Cortex of kidney (tissue), 1 donor: ENCODE measurements around the gene EGFL7.

Source experiments
- DNase-seq: peaks from one replicate; lab custom pipeline; 2025; lab: John Stamatoyannopoulos, UW

Gene EGFL7

DNA sequence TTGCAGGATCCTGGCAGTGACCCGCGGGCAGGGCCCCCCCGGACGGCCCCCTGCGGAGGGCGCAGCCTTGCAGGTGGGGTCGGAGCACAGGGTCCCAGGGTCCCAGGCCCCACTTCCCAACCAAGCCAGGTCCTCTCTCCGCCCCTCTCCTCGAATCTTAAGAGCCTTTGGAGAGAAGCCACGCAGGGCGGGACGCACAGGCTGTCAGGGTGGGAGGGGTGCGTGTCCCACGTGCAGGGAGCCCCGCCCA, 18.4 kb upstream of the EGFL7 start:
- DNase-seq, result no peak

DNA sequence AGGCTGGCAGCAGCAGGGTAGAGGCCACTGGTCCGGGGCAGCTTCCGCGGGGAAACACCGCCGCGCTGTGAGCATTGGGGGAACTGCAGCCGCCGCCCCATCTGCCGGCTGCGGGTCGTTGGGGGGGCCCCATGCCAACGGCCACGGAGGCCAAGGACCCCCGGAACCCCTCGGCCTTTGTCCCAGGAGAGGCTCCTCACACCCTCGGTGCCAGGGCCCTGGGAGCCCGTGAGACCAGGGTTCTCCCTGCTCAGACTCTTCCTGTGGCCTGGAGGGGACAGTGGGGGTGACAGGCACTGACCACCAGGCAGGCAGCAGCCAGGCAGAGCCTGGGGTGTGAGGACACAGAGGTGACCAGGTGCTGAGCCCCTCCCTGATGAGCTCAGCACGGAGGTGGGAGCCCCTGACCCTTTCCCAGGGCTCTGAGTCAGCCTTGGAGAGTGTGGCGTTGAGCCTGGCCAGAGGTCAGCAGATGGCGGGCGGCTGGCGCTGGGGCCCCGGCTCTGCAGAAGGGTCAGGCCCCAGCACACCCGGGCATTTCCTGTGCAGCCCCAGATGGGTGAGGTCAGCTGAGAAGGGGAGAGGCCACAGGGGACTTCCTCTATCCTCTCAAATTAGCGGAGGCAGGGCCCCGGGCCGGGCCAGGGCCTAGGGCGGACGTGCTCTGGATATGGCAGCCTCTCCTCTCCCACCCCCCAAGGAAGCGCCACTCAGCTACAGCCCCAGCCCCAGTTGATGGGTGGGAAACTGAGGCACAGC, 17.9 kb upstream of the EGFL7 start:
- no peak for DNase-seq

DNA sequence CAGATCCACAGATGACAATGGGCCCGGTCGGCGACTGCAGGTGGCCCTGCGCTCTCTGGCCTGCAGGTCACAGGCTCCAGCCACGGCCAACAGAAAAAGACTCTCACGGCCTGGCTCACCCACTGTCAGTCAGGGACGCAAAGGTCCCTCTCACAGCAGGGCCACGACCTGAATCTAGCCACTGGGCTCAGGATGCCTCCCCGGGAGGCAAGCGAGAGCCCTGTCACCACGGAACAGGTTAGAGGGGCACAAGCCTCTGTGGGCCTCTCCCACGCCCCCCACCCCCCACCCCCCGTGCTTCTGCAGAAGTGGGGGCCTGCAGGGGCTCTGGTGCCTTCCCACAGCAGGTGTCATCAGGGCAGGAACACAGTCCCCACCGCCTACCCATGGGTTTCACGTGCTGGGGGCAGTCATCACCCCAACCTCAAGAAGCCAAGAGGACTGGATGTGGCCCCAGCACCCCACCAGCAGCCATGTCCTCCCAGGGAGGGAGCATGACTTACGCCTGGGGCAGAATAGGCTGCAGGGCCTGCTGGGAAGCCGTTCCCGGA, 17.3 kb upstream of the EGFL7 start:
- no peak for DNase-seq

DNA sequence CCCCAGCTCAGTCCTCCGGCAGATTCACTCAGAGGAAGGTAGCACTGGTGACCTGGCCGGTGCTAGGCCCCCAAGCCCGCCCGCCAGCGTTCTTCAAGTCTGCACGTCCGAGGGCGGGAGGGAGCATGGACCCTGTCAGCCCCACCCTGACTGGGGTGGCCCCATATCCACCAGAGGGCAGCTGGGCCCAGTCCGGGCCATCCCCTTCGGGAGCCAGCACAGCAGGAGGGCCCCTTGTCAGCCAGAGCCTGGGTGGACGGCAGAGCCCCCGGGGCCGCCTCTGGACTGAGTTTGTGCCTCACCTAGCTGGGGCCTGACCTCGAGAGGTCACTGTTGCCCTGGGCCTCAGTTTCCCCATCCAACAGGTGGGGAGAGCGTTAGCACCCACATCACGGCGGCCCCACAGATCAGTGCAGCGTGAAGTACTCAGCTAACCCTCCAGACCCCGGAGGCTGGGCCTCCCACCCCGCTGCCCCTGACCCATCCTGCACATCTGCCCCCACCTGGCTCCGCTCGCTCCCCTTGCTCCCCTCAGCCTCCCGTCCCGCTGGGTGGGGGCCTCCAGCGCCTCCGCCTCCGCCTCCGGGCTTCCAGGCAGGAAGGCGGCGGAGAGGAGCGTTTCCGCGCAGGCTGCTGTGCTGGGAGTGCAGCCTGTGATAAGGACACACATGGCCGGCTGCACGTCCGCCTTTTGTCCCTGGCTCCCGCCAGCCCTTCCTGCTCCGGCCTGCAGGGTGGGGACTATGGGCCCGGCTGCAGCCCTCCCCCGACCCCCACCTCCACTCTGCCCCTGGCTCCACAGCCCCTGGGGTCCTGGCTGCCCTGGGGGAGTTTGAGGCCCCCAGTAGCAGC, 16.6 kb upstream of the EGFL7 start:
- DNase-seq, result no peak

DNA sequence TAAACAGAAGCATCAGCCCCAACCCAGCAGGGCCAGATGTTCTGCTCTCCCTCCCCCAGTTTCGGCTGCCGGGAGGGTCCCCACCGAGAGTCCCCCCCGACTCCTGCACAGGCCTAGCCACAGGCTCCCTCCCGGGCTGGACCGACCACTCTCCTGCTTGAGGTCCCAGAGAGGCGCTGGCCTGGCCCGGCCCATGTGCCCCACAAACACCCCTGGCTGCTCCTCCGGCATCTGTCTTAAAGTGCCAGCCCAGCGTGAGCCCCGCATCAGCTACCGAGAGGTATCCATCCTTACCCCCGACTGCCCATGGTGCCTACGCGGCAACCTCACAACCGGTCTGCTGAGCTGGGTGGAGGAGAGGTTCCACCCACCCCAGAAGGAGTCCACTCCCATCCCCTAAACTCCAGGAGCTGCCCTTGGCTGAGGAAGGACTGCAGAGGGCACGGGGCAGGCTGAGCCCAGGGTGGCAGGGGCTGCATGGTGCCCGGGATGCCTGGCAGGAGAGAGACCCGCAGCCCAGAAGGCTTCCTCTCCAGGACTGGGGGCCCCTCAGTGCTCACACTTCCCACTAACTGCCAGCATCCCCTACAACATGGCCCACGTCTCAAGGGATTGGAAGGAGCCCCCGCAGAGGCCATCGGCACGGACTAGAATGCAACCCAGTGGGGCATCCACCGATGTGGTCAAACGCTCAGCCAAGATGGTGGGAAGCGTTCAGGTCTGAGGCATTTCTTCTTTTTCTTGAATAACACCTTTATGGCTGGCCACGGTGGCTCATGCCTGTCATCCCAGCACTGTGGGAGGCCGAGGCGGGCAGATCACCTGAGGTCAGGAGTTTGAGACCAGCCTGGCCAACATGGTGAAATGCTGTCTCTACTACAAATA, 15.6 kb upstream of the EGFL7 start:
- no peak for DNase-seq

DNA sequence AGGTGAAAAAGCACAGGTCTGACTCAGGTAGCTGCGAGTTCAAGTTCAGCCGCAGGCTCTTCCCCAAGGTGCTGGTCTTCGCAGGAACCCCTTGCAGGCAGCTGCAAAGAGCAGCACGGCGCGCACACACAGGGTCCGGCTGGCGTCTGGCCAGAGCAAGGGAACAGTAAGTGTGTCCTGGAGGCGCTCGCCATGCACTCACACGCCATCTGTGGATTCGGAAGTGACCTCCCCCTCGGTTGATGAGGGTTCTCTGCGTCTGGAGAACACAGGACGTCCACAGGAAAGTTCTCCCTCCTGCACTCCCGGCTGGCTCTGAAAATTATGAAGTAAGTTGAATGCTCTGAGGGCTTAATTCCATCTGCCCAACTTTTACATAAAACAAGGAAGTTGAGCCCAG, 14.0 kb upstream of the EGFL7 start:
- DNase-seq, result no peak

DNA sequence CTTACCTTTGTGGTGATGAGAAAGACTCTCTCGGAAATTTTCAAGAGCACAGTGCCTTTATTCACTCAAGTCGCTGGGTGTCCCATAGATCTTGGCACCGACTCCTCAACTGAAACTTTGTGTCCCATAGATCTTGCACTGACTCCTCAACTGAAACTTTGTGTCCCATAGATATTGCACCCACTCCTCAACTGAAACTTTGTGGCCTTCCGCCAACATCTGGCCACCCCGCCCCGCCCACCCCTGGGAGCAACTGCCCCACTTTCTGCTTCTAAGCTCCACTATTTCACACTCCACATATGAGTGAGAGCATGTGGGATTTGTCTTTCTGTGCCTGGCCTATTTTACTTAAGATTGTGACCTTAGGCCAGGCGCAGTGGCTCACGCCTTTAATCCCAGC, 12.7 kb upstream of the EGFL7 start:
- no peak for DNase-seq

DNA sequence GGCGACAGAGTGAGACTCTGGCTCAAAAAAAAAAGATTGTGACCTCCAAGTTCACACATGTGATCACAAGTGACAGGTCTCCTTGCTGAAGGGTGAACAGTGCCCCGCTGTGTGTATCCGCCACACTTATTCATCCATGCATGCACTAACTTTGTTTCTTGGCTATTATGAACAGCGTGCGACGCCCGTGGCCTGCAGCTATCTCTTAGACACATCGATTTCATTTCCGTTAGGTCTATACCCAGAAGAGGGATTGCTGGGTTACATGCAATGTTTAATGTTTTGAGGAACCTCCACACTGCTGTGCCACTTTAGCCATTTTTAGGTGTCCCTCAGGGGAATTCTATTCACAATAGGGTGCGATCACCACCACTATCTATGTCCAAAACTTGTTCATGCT, 12.1 kb upstream of the EGFL7 start:
- DNase-seq, result no peak

DNA sequence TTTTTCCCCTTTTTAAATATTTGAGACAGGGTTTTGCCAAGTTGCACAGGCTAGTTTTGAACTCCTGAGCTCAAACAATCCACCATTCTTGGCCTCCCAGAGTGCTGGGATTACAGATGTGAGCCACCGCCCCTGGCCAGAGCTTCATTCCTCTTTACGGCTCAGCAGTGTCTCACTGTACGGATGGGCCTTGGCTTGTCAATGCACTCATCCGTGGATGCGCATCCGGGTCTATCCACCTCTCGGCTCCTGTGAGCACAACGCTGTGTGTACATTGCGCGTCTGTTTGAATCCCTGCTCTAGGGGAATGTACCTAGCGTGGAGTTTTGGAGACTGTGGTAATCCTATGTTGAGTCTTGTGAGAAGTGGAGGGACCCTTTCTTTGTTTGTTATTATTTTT, 10.9 kb upstream of the EGFL7 start:
- DNase-seq, result no peak

DNA sequence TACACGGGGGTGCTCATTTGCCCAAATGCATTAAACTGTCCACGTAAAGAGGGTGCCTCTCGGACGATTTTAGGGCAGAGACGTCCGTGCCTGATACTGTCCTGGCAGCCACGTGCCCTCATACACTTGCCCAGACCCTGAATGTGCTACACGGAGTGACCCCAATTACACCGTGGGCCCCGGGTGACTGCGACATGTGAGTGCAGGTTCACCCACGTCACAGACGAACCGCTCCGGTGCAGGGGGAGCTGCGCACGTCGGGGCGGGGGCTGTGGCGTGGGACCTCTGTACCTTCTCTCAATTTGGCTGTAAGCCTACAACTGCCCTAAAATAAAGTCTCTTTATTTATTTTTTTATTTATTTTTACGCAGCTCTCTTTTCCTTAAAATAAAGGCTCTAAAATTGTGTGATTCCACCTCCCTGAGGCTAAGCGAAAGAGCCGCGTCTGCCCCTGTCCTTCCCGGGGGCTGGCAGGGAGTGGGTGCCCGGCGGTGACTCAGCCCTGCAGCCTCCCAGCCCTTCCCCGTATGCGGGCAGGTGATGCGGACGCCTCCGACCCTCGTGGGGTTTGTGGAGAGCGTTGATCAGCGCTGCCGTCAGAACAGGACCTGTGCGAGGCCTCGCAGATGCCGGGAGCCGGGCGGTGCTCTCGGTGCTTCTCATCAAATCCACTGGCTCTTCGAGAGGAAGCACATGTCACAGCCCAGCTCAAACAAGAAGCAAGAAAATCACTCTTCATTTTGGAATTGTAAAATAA, 9.2 kb upstream of the EGFL7 start:
- no peak for DNase-seq

DNA sequence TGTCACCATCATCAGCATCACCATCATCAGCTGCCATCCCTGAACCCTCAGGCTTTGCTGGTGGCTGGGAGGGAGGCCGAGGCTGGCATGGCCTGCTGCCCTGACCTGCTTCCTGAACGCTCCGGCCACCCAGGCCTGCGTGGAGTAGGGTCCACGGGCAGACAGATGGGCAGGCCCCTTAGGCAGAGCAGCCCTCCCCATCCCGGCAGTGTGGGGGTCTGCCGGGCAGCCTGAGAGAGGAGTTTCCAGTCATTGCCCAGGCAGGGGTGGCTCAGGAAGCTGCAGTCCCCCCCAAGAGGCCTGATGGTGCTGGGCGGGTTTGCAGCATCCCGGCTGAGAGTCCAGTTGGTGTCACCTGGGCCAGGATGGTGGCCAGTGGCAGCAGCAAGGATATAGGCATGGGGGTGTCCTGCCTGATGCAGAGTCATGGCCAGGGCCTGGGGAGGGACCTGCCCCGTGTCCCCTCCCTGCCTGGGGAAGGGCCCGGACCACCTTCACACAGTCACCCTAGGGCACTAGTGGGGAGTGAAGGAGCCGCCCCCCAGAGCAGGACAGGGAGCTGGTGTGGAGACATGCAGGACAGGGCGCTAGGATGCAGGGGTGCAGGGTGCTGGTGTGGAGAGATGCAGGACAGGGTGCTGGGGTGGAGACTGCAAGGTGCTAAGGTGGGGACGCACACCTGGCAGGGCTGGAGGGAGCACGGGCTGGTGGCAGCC, 7.7 kb upstream of the EGFL7 start:
- no peak for DNase-seq

DNA sequence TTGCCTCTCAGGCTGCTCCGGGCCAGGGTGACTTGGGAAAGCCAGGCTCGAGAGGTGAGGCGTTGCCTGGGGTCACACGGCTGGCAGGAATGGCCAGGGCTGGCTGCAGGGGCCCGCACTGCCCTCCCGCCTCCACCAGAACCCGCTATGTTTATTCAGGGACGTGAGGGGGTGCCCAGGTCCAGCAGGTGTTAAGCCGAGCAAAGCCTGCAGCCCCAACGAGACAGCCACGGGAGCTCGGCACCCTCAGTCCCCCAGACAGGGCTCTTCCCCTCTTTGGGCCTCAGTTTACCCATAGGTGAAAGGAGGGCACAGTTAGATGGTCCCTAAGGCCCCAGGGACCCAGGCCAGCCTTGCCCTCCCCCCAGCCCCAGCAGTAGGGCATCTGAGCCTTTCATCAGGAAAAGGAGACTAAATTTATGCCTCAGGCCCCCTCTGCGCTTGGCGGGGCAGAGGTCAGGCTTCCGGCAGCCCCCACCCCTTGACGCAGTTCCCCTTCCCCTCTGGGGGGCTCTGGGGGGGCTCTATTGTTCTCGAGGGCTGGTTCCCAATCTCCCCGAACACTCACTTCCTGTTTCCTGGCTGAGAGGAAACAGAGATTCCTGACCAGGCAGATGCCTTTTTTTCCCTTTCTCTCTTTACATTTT, 7.1 kb upstream of the EGFL7 start:
- DNase-seq, result no peak

DNA sequence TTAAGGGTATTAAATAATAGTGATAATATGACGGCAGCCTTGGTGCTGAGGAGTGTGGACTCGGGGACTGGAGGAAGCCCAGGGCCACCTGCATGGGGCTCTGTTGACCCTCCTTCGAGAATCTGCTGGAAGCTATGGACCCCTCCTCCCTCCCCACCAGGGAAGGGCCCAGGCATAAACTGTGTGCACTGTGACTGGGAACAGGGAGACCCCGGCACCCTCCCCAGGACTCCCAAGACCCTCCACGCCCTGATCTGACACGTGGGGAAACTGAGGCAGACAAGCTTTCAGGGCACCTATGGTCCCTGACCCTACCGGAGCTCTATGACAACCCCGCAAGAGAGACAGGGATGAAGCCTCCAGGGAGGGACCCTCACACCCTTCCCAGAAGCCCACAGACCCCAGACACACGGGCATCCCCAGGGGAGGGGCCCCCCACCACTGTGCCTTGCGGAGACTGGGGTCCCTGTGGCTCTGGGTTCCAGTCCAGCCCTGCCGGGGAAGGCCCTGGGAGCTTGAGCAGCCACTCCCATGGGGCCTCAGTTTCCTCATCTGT, 6.5 kb upstream of the EGFL7 start:
- no peak for DNase-seq

DNA sequence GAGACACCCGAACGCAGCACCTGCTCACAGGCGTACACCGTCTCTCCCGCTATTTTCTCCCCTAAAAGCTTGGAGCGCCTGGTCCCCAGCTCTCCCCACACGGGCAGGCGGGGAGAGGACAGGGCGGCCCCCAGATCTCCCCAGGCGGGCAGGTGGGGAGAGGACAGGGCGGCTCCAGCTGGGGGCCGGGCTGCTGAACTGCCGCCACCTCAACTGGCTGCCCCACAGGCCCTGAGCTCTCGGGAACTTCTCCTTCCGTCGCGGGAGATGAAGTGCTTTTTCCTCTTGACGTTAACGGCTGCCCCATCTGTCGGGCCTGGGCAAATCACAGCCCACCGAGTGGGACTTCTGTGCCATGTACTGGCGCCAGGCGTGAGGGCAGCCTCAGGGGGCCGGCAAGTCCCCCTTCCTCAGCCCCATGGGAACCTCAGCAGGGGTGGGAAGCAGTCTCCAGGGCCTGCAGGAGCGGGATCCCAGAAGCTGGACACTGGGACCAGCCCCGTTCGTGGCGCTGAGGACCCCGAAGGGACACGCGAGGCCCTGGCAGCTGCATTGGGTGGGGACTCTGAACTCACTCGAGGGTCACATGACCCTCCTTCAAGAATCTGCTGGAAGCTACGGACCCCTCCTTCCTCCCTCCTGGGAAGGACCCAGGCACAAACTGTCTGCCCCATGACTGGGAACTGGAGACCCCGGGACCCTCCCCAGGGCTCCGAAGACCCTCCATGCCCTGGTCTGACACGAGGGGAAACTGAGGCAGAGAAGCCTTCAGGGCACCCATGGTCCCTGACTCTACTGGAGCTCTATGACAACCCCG, 5.7 kb upstream of the EGFL7 start:
- no peak for DNase-seq

DNA sequence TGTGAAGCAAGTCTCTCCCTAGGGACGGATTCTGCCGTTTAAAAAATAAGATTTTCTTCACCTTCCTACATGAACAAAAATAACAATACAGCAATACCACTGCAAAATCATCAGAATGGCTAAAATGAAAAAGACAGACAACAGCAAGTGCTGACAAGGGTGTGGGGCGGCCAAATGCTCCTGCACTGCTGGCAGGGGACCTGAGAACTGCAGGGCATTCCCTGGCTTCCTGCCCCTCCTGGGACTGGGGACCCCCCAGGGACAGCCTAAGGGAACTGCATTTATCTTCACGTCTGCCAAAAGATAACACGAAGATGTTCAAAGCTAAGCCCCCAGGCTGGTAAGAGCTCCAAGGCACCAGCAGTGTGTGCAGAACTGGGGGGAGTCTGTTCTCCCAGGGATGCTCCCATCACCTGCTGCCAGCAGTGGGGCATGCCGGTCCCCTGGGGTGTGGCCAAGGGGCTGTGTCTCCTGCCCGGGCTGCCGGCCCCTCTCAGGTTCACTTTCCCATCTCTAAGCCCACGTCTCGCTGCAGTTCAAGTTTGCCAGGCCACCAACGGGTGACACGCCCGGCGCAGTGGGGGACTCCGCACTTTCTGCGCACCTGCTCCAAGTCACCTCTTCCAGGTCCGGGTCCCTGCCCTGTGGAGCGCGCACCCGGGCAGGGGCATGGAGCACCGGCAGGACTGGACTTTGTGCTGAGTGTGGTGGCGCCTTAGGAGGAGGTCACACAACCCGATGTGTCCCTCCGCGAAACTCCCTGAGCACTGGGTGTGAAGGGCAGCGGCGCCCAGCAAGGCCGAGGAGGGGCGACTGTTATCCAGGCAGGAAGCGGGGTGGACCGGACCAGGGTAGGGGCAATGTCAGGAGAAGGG, 4.5 kb upstream of the EGFL7 start:
- DNase-seq, result no peak

DNA sequence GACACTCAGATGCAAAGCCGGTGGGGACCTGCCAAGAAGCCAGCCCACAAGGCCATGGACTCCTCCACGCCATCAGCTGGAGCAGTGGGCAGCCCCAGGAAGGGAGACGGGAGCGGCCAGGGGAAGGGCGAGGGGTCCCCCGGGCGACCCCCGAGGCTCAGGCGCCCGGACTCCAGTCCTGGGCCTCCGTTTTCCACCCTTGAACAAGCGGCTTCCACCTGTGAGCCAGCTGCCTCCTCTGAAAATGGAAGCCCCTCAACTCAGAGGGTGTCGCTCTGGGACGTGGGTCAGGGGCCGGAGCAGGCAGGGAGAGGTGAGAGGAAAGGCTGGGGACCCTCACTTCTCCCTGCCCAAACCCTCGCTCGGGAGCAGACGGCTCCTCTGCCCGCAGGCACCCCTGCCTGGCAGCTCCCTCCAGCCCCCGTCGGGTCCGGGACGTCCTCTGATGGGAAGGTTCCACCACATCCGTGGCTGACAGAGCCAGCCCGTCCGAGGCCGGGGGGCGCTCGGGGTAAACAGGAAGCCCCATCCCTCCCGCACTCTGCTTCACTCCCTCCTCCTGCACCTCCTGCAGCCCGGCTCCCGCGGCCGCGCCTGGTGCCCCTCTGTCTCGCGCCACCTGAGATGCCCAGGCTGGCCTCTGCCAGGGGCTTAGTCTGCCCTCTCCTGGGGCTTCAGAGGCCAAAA, 3.7 kb upstream of the EGFL7 start:
- DNase-seq, result no peak

DNA sequence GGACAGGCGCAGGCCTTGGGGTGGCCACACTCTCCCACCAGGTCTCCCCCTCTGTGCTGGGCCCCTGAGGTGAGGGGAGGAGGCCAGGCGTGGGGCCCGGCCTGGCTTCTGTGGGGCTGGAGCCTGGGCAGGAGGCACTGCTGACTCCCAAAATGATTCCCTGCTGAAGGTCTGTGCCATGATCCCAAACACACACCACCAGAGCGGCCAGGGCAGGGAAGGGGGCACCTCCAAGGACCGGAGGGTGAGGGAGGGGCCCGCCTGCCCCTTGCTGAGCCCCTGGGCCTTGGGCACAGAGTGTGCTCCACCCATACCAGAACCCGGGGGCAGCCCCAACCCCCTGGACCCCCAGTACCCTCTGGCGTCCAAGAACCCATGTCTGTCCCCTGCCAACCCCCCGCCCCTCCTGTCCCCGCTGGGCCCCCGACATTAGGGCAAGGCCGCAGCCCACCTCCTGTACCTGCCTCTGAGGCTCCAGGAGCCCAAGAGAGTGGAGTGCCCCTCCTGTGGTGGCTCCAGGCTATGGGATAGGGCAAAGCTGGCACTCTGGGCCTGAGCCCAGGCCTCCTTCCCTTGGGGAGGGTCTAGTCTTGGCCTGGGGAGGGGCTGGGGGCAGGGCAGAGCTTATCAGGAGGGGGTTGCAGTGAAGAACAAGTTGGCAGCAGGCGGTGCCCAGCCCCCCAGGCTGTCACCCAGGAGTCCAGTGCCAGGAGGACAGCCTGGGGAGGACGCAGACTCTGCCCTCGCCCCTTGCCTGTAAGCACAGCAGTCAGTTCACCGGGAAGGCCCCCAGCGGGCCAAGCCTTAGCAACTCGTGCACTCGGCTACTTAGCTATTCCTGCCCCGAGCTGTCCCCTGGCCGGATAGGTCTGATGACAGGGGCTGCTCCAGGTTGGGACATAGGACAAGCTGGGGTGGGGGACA, 2.6 kb upstream of the EGFL7 start:
- DNase-seq, result no peak
